HEK293T (cell line): ENCODE results near the gene SCYGR5.

Experiments used
- CTCF ChIA-PET: fragments of 350-600 bp; formaldehyde crosslinking; extraction: SDS; loops from one replicate; lab custom pipeline; 2021; ENCODE audit warnings: antibody characterized with exemption, inconsistent platforms; lab: Yijun Ruan, JAX
- POLR2A ChIA-PET: fragments of 350-600 bp; formaldehyde crosslinking; extraction: SDS; loops from one replicate; lab custom pipeline; 2020; ENCODE audit warnings: antibody characterized with exemption, inconsistent platforms; lab: Yijun Ruan, JAX
- DNase-seq: peaks from one replicate; pipeline ENCODE4 v3.0.0; 2012; ENCODE audit warnings: mixed read lengths; ENCODE audit errors: extremely low spot score
- ARNT ChIP-seq: fragments of 450-650 bp; IDR thresholded peaks from 2 replicates; pipeline ENCODE4 v1.6.1; 2017; ENCODE audit warnings: mild to moderate bottlenecking
- BHLHE40 ChIP-seq: fragments of 450-650 bp; IDR thresholded peaks from 2 replicates; pipeline ENCODE4 v1.6.1; 2016; ENCODE audit warnings: mild to moderate bottlenecking, moderate library complexity, borderline replicate concordance
- CTBP1 ChIP-seq: fragments of 450-650 bp; IDR thresholded peaks from 2 replicates; pipeline ENCODE4 v1.6.1; 2016; ENCODE audit warnings: borderline replicate concordance
- ELF4 ChIP-seq: fragments of 450-650 bp; IDR thresholded peaks from 2 replicates; pipeline ENCODE4 v1.6.1; 2017; ENCODE audit warnings: antibody characterized with exemption
- FOXA1 ChIP-seq: fragments of 450-650 bp; IDR thresholded peaks from 2 replicates; pipeline ENCODE4 v1.6.1; 2016; ENCODE audit warnings: mild to moderate bottlenecking
- FOXK2 ChIP-seq: fragments of 450-650 bp; IDR thresholded peaks from 2 replicates; pipeline ENCODE4 v1.6.1; 2016; ENCODE audit warnings: mild to moderate bottlenecking
- FOXM1 ChIP-seq: fragments of 450-650 bp; IDR thresholded peaks from 2 replicates; pipeline ENCODE4 v1.6.1; 2017; ENCODE audit warnings: mild to moderate bottlenecking, borderline replicate concordance
- HDGF ChIP-seq: fragments of 450-650 bp; IDR thresholded peaks from 2 replicates; pipeline ENCODE4 v1.6.1; 2017; ENCODE audit warnings: antibody characterized with exemption, borderline replicate concordance
- L3MBTL2 ChIP-seq: fragments of 450-650 bp; conservative IDR thresholded peaks from 2 replicates; pipeline ENCODE4 v1.6.1; 2016; ENCODE audit warnings: mild to moderate bottlenecking
- LEF1 ChIP-seq: fragments of 450-650 bp; IDR thresholded peaks from 2 replicates; pipeline ENCODE4 v1.6.1; 2017; ENCODE audit warnings: mild to moderate bottlenecking, borderline replicate concordance
- NFRKB ChIP-seq: fragments of 450-650 bp; IDR thresholded peaks from 2 replicates; pipeline ENCODE4 v1.6.1; 2016; ENCODE audit warnings: mild to moderate bottlenecking, moderate library complexity
- PKNOX1 ChIP-seq: fragments of 450-650 bp; IDR thresholded peaks from 2 replicates; pipeline ENCODE4 v1.6.1; 2016
- SP1 ChIP-seq: fragments of 450-650 bp; IDR thresholded peaks from 2 replicates; pipeline ENCODE4 v1.6.1; 2017
- SUZ12 ChIP-seq: fragments of 450-650 bp; IDR thresholded peaks from 2 replicates; pipeline ENCODE4 v1.6.1; 2016; ENCODE audit warnings: mild to moderate bottlenecking
- TARDBP ChIP-seq: fragments of 450-650 bp; IDR thresholded peaks from 2 replicates; pipeline ENCODE4 v1.6.1; 2016
- ZNF384 ChIP-seq: fragments of 450-650 bp; IDR thresholded peaks from 2 replicates; pipeline ENCODE4 v1.6.1; 2016

The SCYGR5 gene

GRCh38 chr2:227629435-227629834 is 37.2 kb upstream of the SCYGR5 start:
- CTCF ChIA-PET = no interaction called here
- TF ChIP-seq ARNT (no peak), SP1 (no peak), ZNF384 (no peak), FOXK2 (no peak), ELF4 (no peak), NFRKB (no peak), TARDBP (no peak), SUZ12 (no peak), PKNOX1 (no peak), CTBP1 (no peak), FOXA1 (no peak), FOXM1 (no peak), LEF1 (no peak), BHLHE40 (no peak)
- DNase-seq = no peak
- POLR2A ChIA-PET = no interaction called here

DNA sequence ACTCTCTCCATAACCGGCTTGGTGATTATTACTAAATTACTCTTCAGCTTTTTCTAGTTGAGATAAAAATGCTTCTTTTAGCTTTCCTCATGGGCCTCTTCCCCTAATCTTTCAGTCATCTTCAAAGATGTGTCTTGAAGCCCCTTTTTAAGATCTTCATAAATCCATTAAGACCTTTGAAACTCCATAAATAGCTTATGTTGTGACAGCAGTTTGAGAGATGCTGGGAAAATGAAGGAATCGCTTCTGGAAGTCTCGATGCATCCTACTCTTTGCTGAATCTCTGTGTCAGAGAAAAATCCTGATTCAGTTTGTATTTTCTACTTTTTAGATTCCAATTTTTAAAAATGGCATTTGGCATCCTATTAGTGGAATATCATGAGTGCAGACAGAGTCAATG is 36.3 kb upstream of the SCYGR5 start:
- CTCF ChIA-PET = no interaction called here
- DNase-seq = no peak
- POLR2A ChIA-PET = no interaction called here
- no peak for TF ChIP-seq HDGF
- no peak for TF ChIP-seq FOXK2
- no peak for TF ChIP-seq SP1
- no peak for TF ChIP-seq L3MBTL2
- TF ChIP-seq ARNT = no peak
- no peak for TF ChIP-seq FOXM1
- no peak for TF ChIP-seq LEF1
- no peak for TF ChIP-seq ELF4
- TF ChIP-seq BHLHE40 = no peak
- no peak for TF ChIP-seq NFRKB
- TF ChIP-seq FOXA1 = no peak
- no peak for TF ChIP-seq CTBP1
- no peak for TF ChIP-seq PKNOX1
- no peak for TF ChIP-seq ZNF384

DNA sequence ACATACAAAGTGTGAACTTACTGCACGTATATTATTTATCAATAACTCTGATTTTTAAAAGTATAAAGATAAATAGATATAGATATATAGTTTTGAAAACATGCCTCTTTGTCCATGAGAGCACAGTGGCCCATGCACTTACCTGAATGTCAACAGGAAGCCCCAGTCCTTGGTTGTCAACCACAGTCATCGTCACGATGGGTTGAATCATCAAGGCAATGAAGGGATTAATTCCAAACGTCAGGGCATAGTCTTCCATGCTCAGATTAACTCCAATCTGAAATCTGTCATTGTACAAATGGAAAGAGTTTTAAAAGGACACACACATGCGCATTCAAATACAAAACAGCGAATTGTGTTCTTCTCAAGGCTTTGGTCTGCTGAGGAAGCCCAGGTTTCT is 33.8 kb upstream of the SCYGR5 start:
- TF ChIP-seq BHLHE40 (no peak), SP1 (no peak), LEF1 (no peak), SUZ12 (no peak), ELF4 (no peak), FOXA1 (no peak), ARNT (no peak), NFRKB (no peak), PKNOX1 (no peak), FOXK2 (no peak), HDGF (no peak), CTBP1 (no peak), L3MBTL2 (no peak), TARDBP (no peak), FOXM1 (no peak), ZNF384 (no peak)
- ChIA-PET CTCF (no interaction called here), POLR2A (no interaction called here)
- DNase-seq = no peak

DNA sequence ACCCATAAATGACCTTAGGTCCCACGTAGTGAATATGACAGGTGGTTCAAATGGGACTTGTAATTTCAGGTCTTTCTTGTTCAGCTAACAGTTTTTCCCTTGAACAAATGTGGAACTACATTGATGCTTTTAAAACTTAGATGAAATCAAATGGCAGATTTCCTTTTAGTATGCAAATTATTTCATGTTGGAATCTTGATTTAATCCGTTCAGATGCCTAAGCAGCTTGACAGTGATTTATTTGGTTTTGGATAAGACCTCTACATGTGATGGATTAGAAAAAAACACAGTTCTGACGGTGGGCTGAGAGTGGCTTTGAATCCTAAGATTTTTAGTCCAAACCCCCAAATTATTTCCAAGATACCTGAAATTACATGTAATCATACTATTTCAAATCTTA is 32.4 kb upstream of the SCYGR5 start:
- TF ChIP-seq SP1 = no peak
- no peak for TF ChIP-seq ZNF384
- TF ChIP-seq PKNOX1 = no peak
- TF ChIP-seq CTBP1 = no peak
- no peak for TF ChIP-seq NFRKB
- TF ChIP-seq TARDBP = no peak
- no peak for TF ChIP-seq L3MBTL2
- no peak for TF ChIP-seq ARNT
- no peak for TF ChIP-seq ELF4
- no peak for TF ChIP-seq FOXK2
- TF ChIP-seq HDGF = no peak
- no peak for TF ChIP-seq LEF1
- TF ChIP-seq FOXA1 = no peak
- TF ChIP-seq BHLHE40 = no peak
- TF ChIP-seq FOXM1 = no peak
- no peak for TF ChIP-seq SUZ12
- CTCF ChIA-PET = no interaction called here
- POLR2A ChIA-PET = no interaction called here
- DNase-seq = no peak

DNA sequence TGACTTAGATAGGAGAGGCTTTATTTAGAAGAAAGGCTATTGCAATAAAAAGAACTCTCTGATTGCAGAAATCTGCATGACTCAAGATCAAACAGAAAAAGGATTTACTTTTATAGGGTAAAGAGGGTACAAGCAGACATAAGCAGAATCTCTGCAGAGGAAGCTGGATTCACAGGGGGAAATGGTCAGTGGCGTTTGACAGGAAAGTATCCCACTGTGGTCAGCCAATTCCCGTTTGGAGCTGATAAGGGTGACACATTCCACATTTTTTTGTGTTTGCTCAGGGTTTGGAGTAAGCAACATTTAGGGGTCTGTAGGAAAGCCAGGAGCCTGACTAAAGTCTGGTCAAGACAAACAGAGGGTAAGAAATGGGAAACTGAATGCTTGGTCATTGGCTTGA is 23.9 kb upstream of the SCYGR5 start:
- DNase-seq = no peak
- ChIA-PET CTCF (no interaction called here), POLR2A (no interaction called here)
- TF ChIP-seq ZNF384 (no peak), FOXA1 (no peak)
